ENCODE data around the gene INPP4A. TPM values are rescaled to one million over a fixed set of nuclear protein-coding genes. Genes with fewer than 3 reads are reported as not detected.
"Not testable (repeated sequence)": the region's sequence is repeated elsewhere in the genome, so short reads cannot be mapped to it uniquely, and the experiment has no call there.

Gene INPP4A
- total RNA-seq, 1 donor from 2014 or later = 18.0 TPM

DNA sequence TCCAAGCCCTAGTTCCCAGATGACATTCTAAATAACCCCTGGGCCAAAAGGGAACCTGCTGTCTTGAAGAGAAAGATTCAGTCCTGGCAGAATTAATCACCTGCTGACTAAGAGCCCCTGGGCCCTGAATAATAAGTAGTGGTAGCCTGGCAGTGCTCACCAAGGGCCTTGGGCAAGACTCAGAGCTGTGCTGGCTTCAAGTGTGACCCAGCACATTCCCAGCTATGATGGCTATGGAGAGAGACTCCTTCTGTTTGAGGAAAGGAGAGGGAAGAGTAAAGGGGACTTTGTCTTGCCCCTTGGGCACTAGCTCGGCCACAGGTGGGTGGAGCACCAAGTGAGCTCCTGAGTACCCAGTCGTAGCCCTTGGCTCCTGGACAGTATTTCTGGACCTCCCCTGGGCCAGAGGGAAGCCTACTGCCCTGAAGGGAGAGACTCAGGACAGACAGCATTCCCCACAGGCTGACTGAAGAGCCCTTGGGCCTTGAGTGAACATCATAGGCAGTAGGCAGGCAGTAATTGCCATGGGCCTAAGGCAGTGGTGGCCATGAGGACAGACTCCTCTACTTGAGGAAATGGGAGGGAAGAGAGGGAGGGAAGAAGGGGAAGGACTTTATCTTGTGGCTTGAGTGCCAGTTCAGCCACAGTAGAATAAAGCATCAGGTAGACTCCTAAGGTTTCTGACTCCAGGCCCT, 40.0 kb upstream of the INPP4A start:
- TF ChIP-seq, protein P1, sequence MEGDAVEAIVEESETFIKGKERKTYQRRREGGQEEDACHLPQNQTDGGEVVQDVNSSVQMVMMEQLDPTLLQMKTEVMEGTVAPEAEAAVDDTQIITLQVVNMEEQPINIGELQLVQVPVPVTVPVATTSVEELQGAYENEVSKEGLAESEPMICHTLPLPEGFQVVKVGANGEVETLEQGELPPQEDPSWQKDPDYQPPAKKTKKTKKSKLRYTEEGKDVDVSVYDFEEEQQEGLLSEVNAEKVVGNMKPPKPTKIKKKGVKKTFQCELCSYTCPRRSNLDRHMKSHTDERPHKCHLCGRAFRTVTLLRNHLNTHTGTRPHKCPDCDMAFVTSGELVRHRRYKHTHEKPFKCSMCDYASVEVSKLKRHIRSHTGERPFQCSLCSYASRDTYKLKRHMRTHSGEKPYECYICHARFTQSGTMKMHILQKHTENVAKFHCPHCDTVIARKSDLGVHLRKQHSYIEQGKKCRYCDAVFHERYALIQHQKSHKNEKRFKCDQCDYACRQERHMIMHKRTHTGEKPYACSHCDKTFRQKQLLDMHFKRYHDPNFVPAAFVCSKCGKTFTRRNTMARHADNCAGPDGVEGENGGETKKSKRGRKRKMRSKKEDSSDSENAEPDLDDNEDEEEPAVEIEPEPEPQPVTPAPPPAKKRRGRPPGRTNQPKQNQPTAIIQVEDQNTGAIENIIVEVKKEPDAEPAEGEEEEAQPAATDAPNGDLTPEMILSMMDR (IDR thresholded peaks at IDR 0.05; ENCODE audit: insufficient read depth, low read length, poor library complexity, severe bottlenecking) = no peak
- Histone ChIP-seq H3K27me3 (ENCODE audit: control insufficient read depth, insufficient read depth, low read length) (no peaks in the 10 kb centered on the region), H3K4me3 (ENCODE audit: low read depth, low read length) (no peak overlapping the region), H3K36me3 (ENCODE audit: control insufficient read depth, insufficient read depth, low read length) (no peaks in the 10 kb centered on the region)
- DNase-seq (ENCODE audit: low read depth) = no peak

DNA sequence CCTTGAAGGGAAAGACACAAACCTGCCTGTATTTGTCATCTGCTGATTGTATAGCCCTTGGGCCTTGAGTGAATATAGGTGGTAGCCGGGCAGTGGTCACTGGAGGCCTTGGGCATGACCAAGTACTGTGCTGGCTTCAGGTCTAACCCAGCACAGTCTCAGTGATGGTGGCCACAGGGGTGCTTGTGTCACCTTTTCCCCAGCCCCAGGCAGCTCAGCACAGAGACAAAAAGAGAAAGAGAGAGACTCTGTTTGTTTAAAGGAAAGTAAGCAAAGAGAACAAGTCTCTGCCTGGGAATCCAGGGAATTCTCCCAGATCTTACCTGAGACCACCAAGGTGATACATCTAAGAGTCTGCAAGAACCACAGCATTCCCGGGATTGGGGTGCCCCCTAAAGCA, 39.4 kb upstream of the INPP4A start:
- TF ChIP-seq, protein P1 (IDR thresholded peaks at IDR 0.05; ENCODE audit: insufficient read depth, low read length, poor library complexity, severe bottlenecking) = no peak
- H3K4me3 ChIP-seq (ENCODE audit: low read depth, low read length) = no peak overlapping the region
- H3K36me3 ChIP-seq (ENCODE audit: control insufficient read depth, insufficient read depth, low read length) = no peaks in the 10 kb centered on the region
- no peaks in the 10 kb centered on the region for H3K27me3 ChIP-seq (ENCODE audit: control insufficient read depth, insufficient read depth, low read length)
- DNase-seq (ENCODE audit: low read depth) = no peak

DNA sequence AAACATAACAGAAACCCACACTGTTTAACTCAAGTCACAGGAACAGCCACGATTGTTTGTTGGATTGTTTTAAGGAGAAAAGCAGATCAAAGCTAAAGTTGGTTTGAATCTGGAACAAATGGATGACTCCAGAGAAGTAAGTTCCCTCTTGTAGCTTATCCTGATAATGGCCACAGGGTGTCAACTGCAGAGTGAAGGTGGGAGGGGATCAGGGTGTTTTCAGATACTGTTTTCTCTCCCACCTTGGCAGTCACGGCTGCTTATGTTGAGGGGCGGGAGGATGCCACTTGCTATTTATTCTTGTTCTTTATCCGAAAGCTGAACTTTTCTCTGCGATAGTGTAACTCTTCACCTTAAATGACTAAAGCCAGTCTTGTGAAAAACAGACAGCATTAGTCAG, 36.5 kb upstream of the INPP4A start:
- TF ChIP-seq, protein P1 (IDR thresholded peaks at IDR 0.05; ENCODE audit: insufficient read depth, low read length, poor library complexity, severe bottlenecking) = no peak
- no peak for DNase-seq (ENCODE audit: low read depth)
- Histone ChIP-seq H3K36me3 (ENCODE audit: control insufficient read depth, insufficient read depth, low read length) (no peaks in the 10 kb centered on the region), H3K4me3 (ENCODE audit: low read depth, low read length) (no peak overlapping the region), H3K27me3 (ENCODE audit: control insufficient read depth, insufficient read depth, low read length) (no peaks in the 10 kb centered on the region)

DNA sequence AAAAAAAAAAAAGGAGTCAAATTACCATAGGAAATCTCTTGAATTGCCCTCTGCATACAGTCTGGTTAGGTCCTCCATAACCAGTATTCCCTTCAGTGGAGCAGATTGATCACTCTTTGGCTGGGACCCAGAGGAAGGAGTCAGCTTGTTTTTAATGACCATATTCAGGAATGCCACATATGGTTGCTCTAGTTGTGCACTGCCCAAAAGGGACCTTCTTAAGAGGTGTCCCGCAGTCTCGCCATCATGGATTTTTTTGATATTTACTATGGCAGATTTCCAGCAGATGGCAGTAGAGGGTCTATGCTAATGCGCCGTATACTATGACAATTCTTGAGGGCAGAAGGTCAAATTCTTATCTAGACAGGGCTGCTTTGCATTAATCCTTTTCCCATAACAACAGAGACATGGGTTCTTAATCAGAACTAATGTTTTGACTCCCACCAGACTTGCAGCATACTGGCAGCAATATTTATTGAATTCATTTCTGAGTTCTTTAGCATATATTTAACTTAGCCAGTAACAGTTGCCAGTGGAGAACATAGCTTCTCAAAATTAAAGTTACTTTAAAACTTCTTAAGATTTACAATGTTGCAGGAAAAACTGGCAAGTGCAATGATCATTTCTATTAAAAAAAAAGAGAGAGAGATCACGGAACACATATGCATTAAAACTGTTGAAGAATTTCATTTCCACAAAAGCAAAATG, 31.8 kb upstream of the INPP4A start:
- TF ChIP-seq, protein P1 (IDR thresholded peaks at IDR 0.05; ENCODE audit: insufficient read depth, low read length, poor library complexity, severe bottlenecking) = peak; percentile 62
- no peaks in the 10 kb centered on the region for H3K36me3 ChIP-seq (ENCODE audit: control insufficient read depth, insufficient read depth, low read length)
- peak; percentile 10 for DNase-seq (ENCODE audit: low read depth)
- no peaks in the 10 kb centered on the region for H3K27me3 ChIP-seq (ENCODE audit: control insufficient read depth, insufficient read depth, low read length)
- H3K4me3 ChIP-seq (ENCODE audit: low read depth, low read length) = no peak overlapping the region

DNA sequence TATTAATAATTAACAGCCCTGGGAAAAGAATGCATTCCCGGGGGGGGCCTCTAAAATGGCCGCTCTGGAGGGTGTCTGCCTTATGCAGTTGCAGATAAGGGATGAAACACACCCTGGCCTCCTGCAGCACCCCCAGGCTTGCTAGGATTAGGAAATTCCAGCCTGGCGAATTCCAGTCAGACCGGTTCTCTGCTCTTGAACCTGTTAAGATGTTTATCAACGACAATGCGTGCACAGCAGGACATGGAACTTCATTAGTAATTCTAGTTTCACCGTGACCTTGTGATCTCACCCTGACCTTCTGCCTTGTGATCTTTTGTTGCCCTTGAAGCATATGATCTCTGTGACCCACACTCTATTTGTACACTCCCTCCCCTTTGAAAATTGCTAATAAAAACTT, 30.4 kb upstream of the INPP4A start:
- H3K4me3 ChIP-seq (ENCODE audit: low read depth, low read length); DNase-seq (ENCODE audit: low read depth); H3K27me3 ChIP-seq (ENCODE audit: control insufficient read depth, insufficient read depth, low read length); H3K36me3 ChIP-seq (ENCODE audit: control insufficient read depth, insufficient read depth, low read length): not testable (repeated sequence)

DNA sequence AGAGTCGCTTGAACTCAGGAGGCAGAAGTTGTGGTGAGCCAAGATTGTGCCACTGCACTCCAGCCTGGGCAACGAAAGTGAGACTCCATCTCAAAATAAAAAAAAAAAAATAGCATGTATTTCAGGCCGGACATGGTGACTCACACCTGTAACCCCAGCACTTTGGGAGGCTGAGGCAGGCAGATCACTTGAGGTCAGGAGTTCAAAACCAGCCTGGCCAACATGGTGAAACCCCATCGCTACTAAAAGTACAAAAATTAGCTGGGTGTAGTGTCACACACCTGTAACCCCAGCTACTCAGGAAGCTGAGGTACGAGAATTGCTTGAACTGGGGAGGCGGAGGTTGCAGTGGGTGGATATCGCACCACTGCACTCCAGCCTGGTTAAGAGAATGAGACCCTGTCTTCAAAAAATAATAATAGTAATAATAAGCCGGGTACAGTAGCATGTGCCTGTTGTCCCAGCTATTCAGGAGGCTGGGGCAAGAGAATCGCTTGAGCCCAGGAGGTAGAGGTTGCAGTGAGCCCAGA, 28.9 kb upstream of the INPP4A start:
- not testable (repeated sequence) for H3K27me3 ChIP-seq (ENCODE audit: control insufficient read depth, insufficient read depth, low read length); DNase-seq (ENCODE audit: low read depth); H3K4me3 ChIP-seq (ENCODE audit: low read depth, low read length); H3K36me3 ChIP-seq (ENCODE audit: control insufficient read depth, insufficient read depth, low read length)
